Measurements from ENCODE around the gene TWF2. TPM values are rescaled to one million over a fixed set of nuclear protein-coding genes. Genes with fewer than 3 reads are reported as not detected.

TWF2 gene
- total and polyA plus RNA-seq, 2 of the 13 experiments (the other 11 are each of a cell fraction or from before 2014, with no cell fraction given): 45.5 to 108 TPM

GRCh38 chr3:52278510-52279069 is 39.6 kb upstream of the TWF2 start, which contains the start of gene WDR82 (continued):
- TF ChIP-seq, protein P1, sequence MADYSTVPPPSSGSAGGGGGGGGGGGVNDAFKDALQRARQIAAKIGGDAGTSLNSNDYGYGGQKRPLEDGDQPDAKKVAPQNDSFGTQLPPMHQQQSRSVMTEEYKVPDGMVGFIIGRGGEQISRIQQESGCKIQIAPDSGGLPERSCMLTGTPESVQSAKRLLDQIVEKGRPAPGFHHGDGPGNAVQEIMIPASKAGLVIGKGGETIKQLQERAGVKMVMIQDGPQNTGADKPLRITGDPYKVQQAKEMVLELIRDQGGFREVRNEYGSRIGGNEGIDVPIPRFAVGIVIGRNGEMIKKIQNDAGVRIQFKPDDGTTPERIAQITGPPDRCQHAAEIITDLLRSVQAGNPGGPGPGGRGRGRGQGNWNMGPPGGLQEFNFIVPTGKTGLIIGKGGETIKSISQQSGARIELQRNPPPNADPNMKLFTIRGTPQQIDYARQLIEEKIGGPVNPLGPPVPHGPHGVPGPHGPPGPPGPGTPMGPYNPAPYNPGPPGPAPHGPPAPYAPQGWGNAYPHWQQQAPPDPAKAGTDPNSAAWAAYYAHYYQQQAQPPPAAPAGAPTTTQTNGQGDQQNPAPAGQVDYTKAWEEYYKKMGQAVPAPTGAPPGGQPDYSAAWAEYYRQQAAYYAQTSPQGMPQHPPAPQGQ (CRISPR knock-in tag; IDR thresholded peaks at IDR 0.05; ENCODE audit: borderline replicate concordance): no peak
- TF ChIP-seq NPAS2 (CRISPR knock-in tag; IDR thresholded peaks at IDR 0.05; ENCODE audit: borderline replicate concordance): no peak
- TF ChIP-seq ATF4 (CRISPR knock-in tag; IDR thresholded peaks at IDR 0.05): peak in 1 of 2 experiments; percentile 70; a peak in 1 of 4 replicates
- no peak for TF ChIP-seq ZNF337 (CRISPR knock-in tag; IDR thresholded peaks at IDR 0.05; ENCODE audit: borderline replicate concordance, low read depth)
- no peak for TF ChIP-seq ZNF850 (CRISPR knock-in tag; conservative IDR thresholded peaks at IDR 0.05)
- TF ChIP-seq HOXA9 (CRISPR knock-in tag; IDR thresholded peaks at IDR 0.05; ENCODE audit: borderline replicate concordance): no peak
- TF ChIP-seq KDM5B (CRISPR knock-in tag; IDR thresholded peaks at IDR 0.05; ENCODE audit: borderline replicate concordance): peak; percentile 64; the same call in 1 of the 2 replicates
- peak; percentile 69 for TF ChIP-seq YEATS2 (CRISPR knock-in tag; IDR thresholded peaks at IDR 0.05; ENCODE audit: borderline replicate concordance)
- no peak for TF ChIP-seq CHD4 (IDR thresholded peaks at IDR 0.05; ENCODE audit: borderline replicate concordance, low read length)
- TF ChIP-seq, protein P2, sequence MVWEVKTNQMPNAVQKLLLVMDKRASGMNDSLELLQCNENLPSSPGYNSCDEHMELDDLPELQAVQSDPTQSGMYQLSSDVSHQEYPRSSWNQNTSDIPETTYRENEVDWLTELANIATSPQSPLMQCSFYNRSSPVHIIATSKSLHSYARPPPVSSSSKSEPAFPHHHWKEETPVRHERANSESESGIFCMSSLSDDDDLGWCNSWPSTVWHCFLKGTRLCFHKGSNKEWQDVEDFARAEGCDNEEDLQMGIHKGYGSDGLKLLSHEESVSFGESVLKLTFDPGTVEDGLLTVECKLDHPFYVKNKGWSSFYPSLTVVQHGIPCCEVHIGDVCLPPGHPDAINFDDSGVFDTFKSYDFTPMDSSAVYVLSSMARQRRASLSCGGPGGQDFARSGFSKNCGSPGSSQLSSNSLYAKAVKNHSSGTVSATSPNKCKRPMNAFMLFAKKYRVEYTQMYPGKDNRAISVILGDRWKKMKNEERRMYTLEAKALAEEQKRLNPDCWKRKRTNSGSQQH (CRISPR knock-in tag; IDR thresholded peaks at IDR 0.05; ENCODE audit: low read depth): peak; percentile 58; the same call in 1 of the 2 replicates
- no peak for TF ChIP-seq LRRFIP1 (CRISPR knock-in tag; conservative IDR thresholded peaks at IDR 0.05)
- TF ChIP-seq HES4 (CRISPR knock-in tag; IDR thresholded peaks at IDR 0.05; ENCODE audit: borderline replicate concordance): no peak
- peak; percentile 67 for TF ChIP-seq ZFX (CRISPR knock-in tag; IDR thresholded peaks at IDR 0.05; ENCODE audit: low read depth)
- TF ChIP-seq ZNF619 (CRISPR knock-in tag; IDR thresholded peaks at IDR 0.05): no peak
- TF ChIP-seq, protein P3, sequence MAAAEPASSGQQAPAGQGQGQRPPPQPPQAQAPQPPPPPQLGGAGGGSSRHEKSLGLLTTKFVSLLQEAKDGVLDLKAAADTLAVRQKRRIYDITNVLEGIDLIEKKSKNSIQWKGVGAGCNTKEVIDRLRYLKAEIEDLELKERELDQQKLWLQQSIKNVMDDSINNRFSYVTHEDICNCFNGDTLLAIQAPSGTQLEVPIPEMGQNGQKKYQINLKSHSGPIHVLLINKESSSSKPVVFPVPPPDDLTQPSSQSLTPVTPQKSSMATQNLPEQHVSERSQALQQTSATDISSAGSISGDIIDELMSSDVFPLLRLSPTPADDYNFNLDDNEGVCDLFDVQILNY (CRISPR knock-in tag; conservative IDR thresholded peaks at IDR 0.05): no peak; the same call in 1 of the 2 replicates
- TF ChIP-seq ZNF512 (CRISPR knock-in tag; IDR thresholded peaks at IDR 0.05): no peak
- TF ChIP-seq DDIT3 (CRISPR knock-in tag; IDR thresholded peaks at IDR 0.05): no peak
- TF ChIP-seq SCMH1 (CRISPR knock-in tag; IDR thresholded peaks at IDR 0.05; ENCODE audit: borderline replicate concordance): no peak
- TF ChIP-seq TOE1 (CRISPR knock-in tag; IDR thresholded peaks at IDR 0.05): no peak
